Ovary (tissue), 9 donors: ENCODE results near the gene ERCC3. TPM values are rescaled to one million over a fixed set of nuclear protein-coding genes. Genes with fewer than 3 reads are reported as not detected.

Experiments
- DNase-seq, 5 donors: peaks; one replicate each; pipeline ENCODE4 v3.0.0-alpha.2; 2019 to 2020
- H3K27ac ChIP-seq, 2 donors: fragments of 200-600 bp; one replicate each; pipeline versions ENCODE4 v1.5.1 to v1.8.0; 2019 to 2022
- H3K27me3 ChIP-seq: fragments of 200-600 bp; one replicate; pipeline ENCODE4 v1.8.0; 2022
- H3K36me3 ChIP-seq: fragments of 200-600 bp; sonication (generic); one replicate; pipeline ENCODE4 v1.5.1; 2019
- H3K4me1 ChIP-seq: one replicate; pipeline ENCODE4 v1.8.1; 2013; ENCODE audit warnings: mild to moderate bottlenecking, moderate library complexity; ENCODE audit not compliant: insufficient read depth
- H3K4me3 ChIP-seq: fragments of 200-600 bp; sonication (generic); one replicate; pipeline ENCODE4 v1.5.1; 2017
- H3K9me3 ChIP-seq, 2 donors: fragments of 200-600 bp in 1 of 2; sonication (generic) in 1 of 2; one replicate each; pipeline versions ENCODE4 v1.5.1 to v1.8.1; 2013 to 2019; ENCODE audit warnings: mild to moderate bottlenecking in 1 of 2, moderate library complexity in 1 of 2
- EP300 ChIP-seq: sonication (generic); formaldehyde crosslinking; IDR thresholded peaks from one replicate; pipeline ENCODE4 v1.6.1; 2017; ENCODE audit warnings: antibody characterized with exemption
- POLR2A ChIP-seq: fragments of 450-650 bp; IDR thresholded peaks from one replicate; pipeline ENCODE4 v1.6.1; 2017; ENCODE audit warnings: antibody characterized with exemption, mild to moderate bottlenecking, moderate library complexity
- WGBS, 3 donors: extraction: QIAGEN DNeasy Blood & Tissue Kit in 1 of 3; methylation state at CpG; one replicate each; pipeline versions ENCODE4 v1.1.5 to v1.1.7; 2013 to 2017; 5-methylcytosine and 5-hydroxymethylcytosine counted together
- intact Hi-C, 4 donors: fragments of 100-400 bp; cut with DNase I; formaldehyde crosslinking; loops; one replicate each; pipeline versions ENCODE4 v1.11.0 to v1.15.1; 2022 to 2023
- polyA plus RNA-seq, 2 donors: library from polyadenylated mRNA; stranded (reverse); fragments of 200-250 nt in 1 of 2; fragments of 350-450 nt in 1 of 2; fragmentation: Illumina TruSeq in 1 of 2; extraction: RNeasy Lipid Tissue Mini Kit (QIAGEN cat#74804) in 1 of 2; gene quantifications; one replicate each; pipeline ENCODE4 v1.2.3, GENCODE V29; 2013 to 2014
- total RNA-seq, 7 donors: library from RNA; depleted of rRNA in 2 of 7; stranded (reverse); fragments of >200 nt in 2 of 7; fragmentation: NEBNext Ultra II Directional in 3 of 7; extraction: Animal tissue kit (Norgen Biotek cat#: 25700) in 3 of 7; gene quantifications; one replicate each; pipeline versions ENCODE4 v1.1.0 to v1.2.4, GENCODE V29; 2016 to 2023
- TF ChIP-seq, protein P1 (sequence below), 3 donors: fragments of 450-650 bp in 2 of 3; fragments of 200-600 bp in 1 of 3; IDR thresholded peaks; one replicate each; pipeline versions ENCODE4 v1.5.1 to v1.8.0; 2016 to 2022; ENCODE audit warnings: antibody characterized with exemption in 3 of 3, mild to moderate bottlenecking in 1 of 3
- donor health status: DM: no; HTN: no; CAD: no; lungs with moderate emphysema.
- donor health status: DM: no; HTN: no; CAD: no.
- donor health status: Bipolar disorder and iron deficiency.
- donor health status: DM: yes; HTN: yes; CAD: no.
- donor health status: DM: no; HTN: no; CAD: no.
- donor health status: DM: yes; HTN: yes; CAD: no.

Gene ERCC3
- total and polyA plus RNA-seq, 9 donors: 26.8 to 56.9 (median 35.1) TPM

DNA sequence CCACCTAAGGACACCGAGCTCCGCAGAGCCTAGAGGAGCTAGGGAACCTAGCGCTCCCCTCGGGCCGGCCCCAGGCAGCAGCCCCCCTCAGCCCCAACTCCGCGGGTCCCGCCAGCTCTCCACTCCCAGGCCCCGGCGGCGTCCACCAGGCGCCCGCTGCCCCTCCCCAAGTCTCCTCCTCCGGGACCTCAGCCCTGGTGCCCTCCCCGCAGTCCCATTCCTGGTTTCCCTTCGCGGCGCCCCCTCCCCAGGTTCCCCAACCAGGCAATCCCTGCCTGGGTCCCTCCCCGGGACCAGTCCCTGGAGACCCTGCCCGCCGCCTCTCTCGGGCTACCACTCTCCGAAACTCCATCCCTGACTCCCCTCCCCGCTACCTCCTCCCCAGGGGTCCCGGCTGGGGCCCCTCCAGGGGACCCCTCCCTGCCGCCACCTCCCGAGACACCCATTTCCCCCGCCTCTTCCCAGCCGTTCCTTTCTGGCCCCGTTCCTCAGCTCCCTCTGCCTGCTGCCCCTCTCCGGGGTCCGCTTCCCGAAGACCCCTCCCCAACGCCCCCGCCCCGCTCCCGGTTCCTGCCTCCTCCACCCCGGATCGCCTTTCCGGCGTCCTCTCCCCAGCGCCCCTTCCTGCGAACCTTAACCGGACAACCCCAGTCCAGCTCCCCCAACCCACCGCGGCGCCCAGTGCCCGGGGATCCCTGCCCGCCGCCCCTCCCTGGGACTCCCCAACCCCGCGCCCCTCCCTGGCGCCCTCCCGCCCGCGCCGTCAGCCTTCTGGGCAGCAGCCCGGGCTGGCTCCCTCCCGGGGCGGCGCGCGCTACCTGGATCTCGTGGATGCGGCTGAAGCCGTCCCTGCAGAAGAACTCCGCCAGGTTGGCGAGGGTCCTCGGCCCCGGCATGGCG lies 74.5 kb downstream of the ERCC3 start:
- DNase-seq: peak in 2 of 5 donors; percentile 40 to 44
- Histone ChIP-seq H3K9me3 (peaks cover 0 to 5% of the 10 kb centered on the region in 2 donors), H3K27ac (peak overlapping the region in 1 of 2 donors; percentile 12), H3K27me3 (no peaks in the 10 kb centered on the region), H3K4me1 (peaks cover 6% of the 10 kb centered on the region), H3K36me3 (no peaks in the 10 kb centered on the region), H3K4me3 (peak overlapping the region; percentile 39)
- TF ChIP-seq EP300: no peak
- TF ChIP-seq, protein P1, sequence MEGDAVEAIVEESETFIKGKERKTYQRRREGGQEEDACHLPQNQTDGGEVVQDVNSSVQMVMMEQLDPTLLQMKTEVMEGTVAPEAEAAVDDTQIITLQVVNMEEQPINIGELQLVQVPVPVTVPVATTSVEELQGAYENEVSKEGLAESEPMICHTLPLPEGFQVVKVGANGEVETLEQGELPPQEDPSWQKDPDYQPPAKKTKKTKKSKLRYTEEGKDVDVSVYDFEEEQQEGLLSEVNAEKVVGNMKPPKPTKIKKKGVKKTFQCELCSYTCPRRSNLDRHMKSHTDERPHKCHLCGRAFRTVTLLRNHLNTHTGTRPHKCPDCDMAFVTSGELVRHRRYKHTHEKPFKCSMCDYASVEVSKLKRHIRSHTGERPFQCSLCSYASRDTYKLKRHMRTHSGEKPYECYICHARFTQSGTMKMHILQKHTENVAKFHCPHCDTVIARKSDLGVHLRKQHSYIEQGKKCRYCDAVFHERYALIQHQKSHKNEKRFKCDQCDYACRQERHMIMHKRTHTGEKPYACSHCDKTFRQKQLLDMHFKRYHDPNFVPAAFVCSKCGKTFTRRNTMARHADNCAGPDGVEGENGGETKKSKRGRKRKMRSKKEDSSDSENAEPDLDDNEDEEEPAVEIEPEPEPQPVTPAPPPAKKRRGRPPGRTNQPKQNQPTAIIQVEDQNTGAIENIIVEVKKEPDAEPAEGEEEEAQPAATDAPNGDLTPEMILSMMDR (IDR thresholded peaks at IDR 0.05): no peak
- TF ChIP-seq POLR2A: no peak
- WGBS, 3 donors: 1 to 3% (median 1%) methylated on average over 54 to 71 of the region's 71 CpGs
- intact Hi-C loops: no loop called here

GRCh38 chr2:127218812-127219170 lies 75.2 kb downstream of the ERCC3 start:
- H3K36me3 ChIP-seq: no peaks in the 10 kb centered on the region
- intact Hi-C loops: no loop called here
- no peaks in the 10 kb centered on the region for H3K27me3 ChIP-seq
- peak overlapping the region; percentile 39 for H3K4me3 ChIP-seq
- no peak for DNase-seq
- peaks cover 6% of the 10 kb centered on the region for H3K4me1 ChIP-seq
- 1 to 2% (median 2%) methylated on average over 33 to 35 of the region's 35 CpGs for WGBS, 3 donors
- TF ChIP-seq, protein P1 (IDR thresholded peaks at IDR 0.05): no peak
- no peak for TF ChIP-seq POLR2A
- TF ChIP-seq EP300: no peak
- peaks cover 0 to 5% of the 10 kb centered on the region in 2 donors for H3K9me3 ChIP-seq
- H3K27ac ChIP-seq: no peak overlapping the region

- WGBS, 3 donors: 91 to 93% (median 92%) methylated on average over 14 of the region's 14 CpGs
- no peak overlapping the region for H3K4me3 ChIP-seq
- no peaks in the 10 kb centered on the region for H3K27me3 ChIP-seq
- no peak overlapping the region for H3K27ac ChIP-seq
- peaks cover 0 to 5% of the 10 kb centered on the region in 2 donors for H3K9me3 ChIP-seq
- DNase-seq: no peak
- no peaks in the 10 kb centered on the region for H3K36me3 ChIP-seq
- intact Hi-C loops: no loop called here
- TF ChIP-seq, protein P1 (IDR thresholded peaks at IDR 0.05): no peak
- no peak for TF ChIP-seq EP300
- no peak for TF ChIP-seq POLR2A
- peaks cover 6% of the 10 kb centered on the region for H3K4me1 ChIP-seq
These were observed 76.2 kb downstream of the ERCC3 start for GRCh38 chr2:127217470-127218325.

GRCh38 chr2:127216593-127216992 lies 77.4 kb downstream of the ERCC3 start:
- TF ChIP-seq, protein P1 (IDR thresholded peaks at IDR 0.05): no peak
- no peak for TF ChIP-seq EP300
- TF ChIP-seq POLR2A: no peak
- intact Hi-C loops: no loop called here
- H3K27ac ChIP-seq: no peak overlapping the region
- peaks cover 6% of the 10 kb centered on the region for H3K4me1 ChIP-seq
- WGBS, 3 donors: 94 to 99% (median 96%) methylated on average over 1 of the region's 1 CpG
- no peak overlapping the region for H3K4me3 ChIP-seq
- H3K27me3 ChIP-seq: no peaks in the 10 kb centered on the region
- no peak for DNase-seq
- no peaks in the 10 kb centered on the region for H3K36me3 ChIP-seq
- peaks cover 0 to 5% of the 10 kb centered on the region in 2 donors for H3K9me3 ChIP-seq
